ENCODE data around the gene CD48. TPM values are rescaled to one million over a fixed set of nuclear protein-coding genes. Genes with fewer than 3 reads are reported as not detected.

CD48 gene
- total RNA-seq: not detected

DNA sequence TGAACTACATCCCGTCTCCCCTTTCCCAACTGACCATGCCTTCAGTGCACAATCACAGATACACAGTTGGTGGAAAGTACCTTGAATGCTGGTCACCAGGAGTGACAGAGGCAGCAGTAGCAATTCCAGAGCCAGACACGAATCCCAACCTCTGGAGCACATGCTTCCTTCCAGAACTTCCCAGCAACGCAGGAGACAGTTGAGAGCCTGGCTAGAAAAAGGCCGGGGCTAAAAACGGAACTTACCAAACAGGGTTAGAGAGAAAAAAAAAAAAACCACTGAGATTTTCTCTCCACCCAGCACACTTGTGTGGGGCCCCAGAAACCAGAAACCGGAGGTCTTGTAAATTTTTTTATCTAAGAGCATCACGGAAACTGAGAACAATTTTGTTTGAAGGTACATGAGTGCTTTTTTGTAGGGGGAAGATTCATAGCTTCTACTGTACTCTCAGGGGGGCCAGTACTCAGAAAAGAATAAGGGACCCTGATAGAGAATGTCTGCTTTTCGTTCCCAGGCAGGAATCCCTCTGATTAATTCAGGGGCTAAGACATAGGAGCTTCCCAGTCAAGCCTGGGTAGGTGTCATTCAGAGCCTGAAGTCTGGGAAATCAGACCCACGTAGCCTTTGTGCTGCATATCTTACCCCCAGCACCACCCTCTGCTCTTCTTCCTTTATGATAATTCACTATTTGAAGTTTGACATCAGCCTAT lies at the start of gene CD48:
Gene CD48, minus strand, starts transcription at position 221 of the 710 bp plus-strand sequence. Its CDS starts 59 bp downstream, at position 162.

GRCh38 chr1:160739098-160739511 lies 27.5 kb upstream of the CD48 start, which contains the start of gene SLAMF7:
Gene SLAMF7, plus strand, starts transcription at chr1:160739247. Its CDS starts 55 bp downstream, at chr1:160739302.

GRCh38 chr1:160646711-160647328 lies 64.8 kb downstream of the CD48 start, which contains the start of gene SLAMF1:
Gene SLAMF1, minus strand, starts transcription at chr1:160647044. Its CDS starts 99 bp downstream, at chr1:160646945.

Other genes starting within 250 kb of the CD48 start
- not detected for gene SLAMF6, start 188.6 kb downstream of the CD48 start, total RNA-seq
- not detected for gene CD84, start 132.3 kb downstream of the CD48 start, total RNA-seq
- not detected for gene SLAMF1, start 64.8 kb downstream of the CD48 start, total RNA-seq
- gene SLAMF7, start 27.4 kb upstream of the CD48 start, total RNA-seq: under 1 TPM in 1 of 2 donors, not detected in 1; 0.33 TPM
- not detected for gene LY9, start 84.4 kb upstream of the CD48 start, total RNA-seq
- under 1 TPM in 1 of 2 donors, not detected in 1; 0.33 TPM for gene CD244, start 151.1 kb upstream of the CD48 start, total RNA-seq
- gene ITLN1, start 173.4 kb upstream of the CD48 start, total RNA-seq: not detected
- gene ITLN2, start 243.0 kb upstream of the CD48 start, total RNA-seq: not detected

Measured in melanocyte of skin (primary cell).